ENCODE measurements around the gene TADA2A.

The TADA2A gene

GRCh38 chr17:37410357-37410756 is 3.7 kb downstream of the TADA2A start:
- in situ Hi-C loops (cut with MboI; ENCODE audit: low pct_unique_long_range_greater_than_20kb, low sequenced_read_pairs, unreplicated experiment), result no loop called here
- TF ChIP-seq CTCF (IDR thresholded peaks at IDR 0.05; ENCODE audit: extremely low read depth, insufficient read depth, missing control alignments), result no peak
- DNase-seq (ENCODE audit: low spot score), result no peak

GRCh38 chr17:37413875-37414519 is 7.3 kb downstream of the TADA2A start:
- no peak for TF ChIP-seq CTCF (IDR thresholded peaks at IDR 0.05; ENCODE audit: extremely low read depth, insufficient read depth, missing control alignments)
- DNase-seq (ENCODE audit: low spot score), result no peak
- in situ Hi-C loops (cut with MboI; ENCODE audit: low pct_unique_long_range_greater_than_20kb, low sequenced_read_pairs, unreplicated experiment), result no loop called here

- no peak for TF ChIP-seq CTCF (IDR thresholded peaks at IDR 0.05; ENCODE audit: extremely low read depth, insufficient read depth, missing control alignments)
- no peak for DNase-seq (ENCODE audit: low spot score)
- in situ Hi-C loops (cut with MboI; ENCODE audit: low pct_unique_long_range_greater_than_20kb, low sequenced_read_pairs, unreplicated experiment), result no loop called here
Measured at GRCh38 chr17:37417852-37418251, 11.2 kb downstream of the TADA2A start.

- DNase-seq (ENCODE audit: low spot score), result no peak
- no peak for TF ChIP-seq CTCF (IDR thresholded peaks at IDR 0.05; ENCODE audit: extremely low read depth, insufficient read depth, missing control alignments)
- in situ Hi-C loops (cut with MboI; ENCODE audit: low pct_unique_long_range_greater_than_20kb, low sequenced_read_pairs, unreplicated experiment), result no loop called here
Measured at GRCh38 chr17:37422971-37423625, 16.4 kb downstream of the TADA2A start.

- TF ChIP-seq CTCF (IDR thresholded peaks at IDR 0.05; ENCODE audit: extremely low read depth, insufficient read depth, missing control alignments), result no peak
- DNase-seq (ENCODE audit: low spot score), result no peak
- in situ Hi-C loops (cut with MboI; ENCODE audit: low pct_unique_long_range_greater_than_20kb, low sequenced_read_pairs, unreplicated experiment), result no loop called here
Measured at GRCh38 chr17:37425268-37425667, 18.6 kb downstream of the TADA2A start.

- DNase-seq (ENCODE audit: low spot score), result no peak
- in situ Hi-C loops (cut with MboI; ENCODE audit: low pct_unique_long_range_greater_than_20kb, low sequenced_read_pairs, unreplicated experiment), result no loop called here
- TF ChIP-seq CTCF (IDR thresholded peaks at IDR 0.05; ENCODE audit: extremely low read depth, insufficient read depth, missing control alignments), result no peak
Measured at GRCh38 chr17:37429039-37429438, 22.4 kb downstream of the TADA2A start.

Measured in GM13977 (cell line).